K562 (cell line): ENCODE results near the gene TMEM107. TPM values are rescaled to one million over a fixed set of nuclear protein-coding genes. Genes with fewer than 3 reads are reported as not detected.

ENCODE experiments used
- BACH1 ChIP-seq: fragments of 200-800 bp; sonication (Bioruptor generic); IDR thresholded peaks from 2 replicates; pipeline ENCODE4 v1.6.1; 2016; ENCODE audit warnings: missing genetic modification characterization, missing compliant biosample characterization
- CBX5 ChIP-seq: IDR thresholded peaks from 2 replicates; pipeline ENCODE4 v1.6.1; 2014; ENCODE audit warnings: low read depth, borderline replicate concordance
- ESRRB ChIP-seq: fragments of 250-450 bp; sonication (Bioruptor Pico); IDR thresholded peaks from 2 replicates; pipeline ENCODE4 v1.5.0; 2020; ENCODE audit warnings: mild to moderate bottlenecking, moderate library complexity, borderline replicate concordance
- HDAC3 ChIP-seq: fragments of 450-650 bp; IDR thresholded peaks from 2 replicates; pipeline ENCODE4 v1.6.1; 2018; ENCODE audit warnings: borderline replicate concordance, mild to moderate bottlenecking, moderate library complexity; ENCODE audit not compliant: partially characterized antibody
- SMAD2 ChIP-seq: fragments of 150-350 bp; IDR thresholded peaks from 2 replicates; pipeline ENCODE4 v1.6.1; 2014; ENCODE audit warnings: low read depth, mild to moderate bottlenecking, low read length
- SMARCA4 ChIP-seq: fragments of 450-650 bp; IDR thresholded peaks from 2 replicates; pipeline ENCODE4 v1.6.1; 2016
- TRIM24 ChIP-seq, 2 experiments: fragments of 450-650 bp; IDR thresholded peaks; 2 replicates each; pipeline ENCODE4 v1.6.1; 2016
- ZNF212 ChIP-seq: fragments of 450-650 bp; formaldehyde crosslinking; IDR thresholded peaks from 2 replicates; pipeline ENCODE4 v1.4.0; 2020; ENCODE audit warnings: mild to moderate bottlenecking
- ZNF445 ChIP-seq: fragments of 250-450 bp; sonication (Bioruptor Pico); IDR thresholded peaks from 2 replicates; pipeline ENCODE4 v1.4.0; 2020; ENCODE audit warnings: low read depth, mild to moderate bottlenecking, moderate library complexity
- ZNF655 ChIP-seq: fragments of 250-450 bp; sonication (Bioruptor Pico); IDR thresholded peaks from 2 replicates; pipeline ENCODE4 v1.5.0; 2021
- ZNF696 ChIP-seq: fragments of 250-450 bp; sonication (Bioruptor Pico); conservative IDR thresholded peaks from 2 replicates; pipeline ENCODE4 v1.4.0; 2020; ENCODE audit warnings: mild to moderate bottlenecking, moderate library complexity
- ZNF699 ChIP-seq: fragments of 250-450 bp; sonication (Bioruptor Pico); IDR thresholded peaks from 2 replicates; pipeline ENCODE4 v1.8.0; 2021; ENCODE audit warnings: mild to moderate bottlenecking, moderate library complexity; ENCODE audit not compliant: insufficient replicate concordance
- polyA plus RNA-seq, 8 experiments: library from polyadenylated mRNA; depleted of rRNA in 4 of 8; stranded (reverse) in 5 of 8; unstranded in 3 of 8; fragments of >200 nt; fragmentation: Nextera tagmentation in 2 of 8; fragmentation: Illumina TruSeq in 1 of 8; extraction: Ambion mirVana in 2 of 8; extraction: Trizol in 1 of 8; gene quantifications; 2 replicates each; pipeline versions ENCODE4 v1.2.1 to v1.2.3, GENCODE V29; 2011 to 2014; ENCODE audit warnings: inconsistent platforms in 1 of 8, missing spikeins in 1 of 8
- total RNA-seq, 7 experiments: library from RNA; depleted of rRNA in 6 of 7; stranded (reverse); fragments of >200 nt in 6 of 7; fragmentation: Illumina TruSeq in 2 of 7; extraction: Trizol in 2 of 7; gene quantifications; 2 replicates each; pipeline versions ENCODE4 v1.2.1 to v1.2.3, GENCODE V29; 2011 to 2021; ENCODE audit warnings: low replicate concordance in 1 of 7
- TF ChIP-seq, protein P1 (sequence below), 2 experiments: fragments of 450-650 bp; formaldehyde crosslinking in 1 of 2; IDR thresholded peaks; 2 replicates each; pipeline versions ENCODE4 v1.4.0 to v1.6.1; 2014 to 2020; ENCODE audit warnings: mild to moderate bottlenecking in 2 of 2, borderline replicate concordance in 1 of 2, low read depth in 1 of 2
- TF ChIP-seq, protein P2 (sequence below): fragments of 250-450 bp; sonication (Bioruptor Pico); IDR thresholded peaks from 2 replicates; pipeline ENCODE4 v1.8.0; 2022; ENCODE audit warnings: inconsistent platforms

TMEM107 gene
- total and polyA plus RNA-seq, 9 of the 15 experiments (the other 6 are each of a cell fraction or from before 2014, with no cell fraction given), result 7.1 to 26.2 (median 16.9) TPM

DNA sequence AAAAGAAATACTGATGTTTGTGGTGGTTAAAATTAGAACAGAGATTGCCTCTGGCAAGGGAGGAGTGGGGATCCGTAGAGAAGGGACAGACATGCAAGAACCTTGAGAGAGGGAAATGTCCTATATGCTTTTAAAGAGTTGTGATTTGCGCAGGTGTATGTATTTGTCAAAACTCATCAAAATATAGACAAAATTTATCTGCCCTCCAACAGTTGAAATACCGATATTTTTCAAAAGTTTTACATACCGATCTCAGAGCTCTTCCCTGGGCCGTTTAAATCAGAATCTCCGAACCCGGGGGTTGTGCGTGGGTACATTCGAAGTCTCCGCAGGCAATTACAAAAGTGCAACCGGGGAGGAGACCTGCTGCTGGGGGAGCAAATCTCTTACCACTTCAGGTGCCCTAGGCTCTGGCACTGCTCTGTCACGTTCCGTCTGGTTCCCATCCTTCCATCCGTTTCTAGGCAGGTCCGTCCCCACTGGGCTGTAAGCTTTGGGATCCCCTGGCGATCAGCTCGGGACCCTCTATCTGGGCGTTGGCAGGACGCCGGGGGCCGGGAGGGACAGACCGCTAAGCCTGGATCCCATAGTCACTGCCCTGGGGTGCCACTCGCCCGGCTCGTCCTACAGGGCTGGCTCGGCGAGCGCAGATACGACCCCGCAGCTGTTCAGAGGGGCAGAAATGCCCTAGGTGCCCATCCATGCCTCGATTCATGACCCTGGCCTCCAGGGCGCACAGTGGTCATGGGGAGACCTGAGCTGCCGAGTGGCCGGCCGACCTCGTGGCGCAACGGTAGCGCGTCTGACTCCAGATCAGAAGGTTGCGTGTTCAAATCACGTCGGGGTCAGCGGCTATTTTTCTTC lies 9.6 kb upstream of the TMEM107 start (continued):
- TF ChIP-seq, protein P1, sequence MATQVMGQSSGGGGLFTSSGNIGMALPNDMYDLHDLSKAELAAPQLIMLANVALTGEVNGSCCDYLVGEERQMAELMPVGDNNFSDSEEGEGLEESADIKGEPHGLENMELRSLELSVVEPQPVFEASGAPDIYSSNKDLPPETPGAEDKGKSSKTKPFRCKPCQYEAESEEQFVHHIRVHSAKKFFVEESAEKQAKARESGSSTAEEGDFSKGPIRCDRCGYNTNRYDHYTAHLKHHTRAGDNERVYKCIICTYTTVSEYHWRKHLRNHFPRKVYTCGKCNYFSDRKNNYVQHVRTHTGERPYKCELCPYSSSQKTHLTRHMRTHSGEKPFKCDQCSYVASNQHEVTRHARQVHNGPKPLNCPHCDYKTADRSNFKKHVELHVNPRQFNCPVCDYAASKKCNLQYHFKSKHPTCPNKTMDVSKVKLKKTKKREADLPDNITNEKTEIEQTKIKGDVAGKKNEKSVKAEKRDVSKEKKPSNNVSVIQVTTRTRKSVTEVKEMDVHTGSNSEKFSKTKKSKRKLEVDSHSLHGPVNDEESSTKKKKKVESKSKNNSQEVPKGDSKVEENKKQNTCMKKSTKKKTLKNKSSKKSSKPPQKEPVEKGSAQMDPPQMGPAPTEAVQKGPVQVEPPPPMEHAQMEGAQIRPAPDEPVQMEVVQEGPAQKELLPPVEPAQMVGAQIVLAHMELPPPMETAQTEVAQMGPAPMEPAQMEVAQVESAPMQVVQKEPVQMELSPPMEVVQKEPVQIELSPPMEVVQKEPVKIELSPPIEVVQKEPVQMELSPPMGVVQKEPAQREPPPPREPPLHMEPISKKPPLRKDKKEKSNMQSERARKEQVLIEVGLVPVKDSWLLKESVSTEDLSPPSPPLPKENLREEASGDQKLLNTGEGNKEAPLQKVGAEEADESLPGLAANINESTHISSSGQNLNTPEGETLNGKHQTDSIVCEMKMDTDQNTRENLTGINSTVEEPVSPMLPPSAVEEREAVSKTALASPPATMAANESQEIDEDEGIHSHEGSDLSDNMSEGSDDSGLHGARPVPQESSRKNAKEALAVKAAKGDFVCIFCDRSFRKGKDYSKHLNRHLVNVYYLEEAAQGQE (IDR thresholded peaks at IDR 0.05; ENCODE audit: borderline replicate concordance), result no peak
- TF ChIP-seq, protein P1 (CRISPR knock-in tag; IDR thresholded peaks at IDR 0.05; ENCODE audit: low read depth), result no peak
- TF ChIP-seq ZNF445 (CRISPR knock-in tag), result no peak
- TF ChIP-seq BACH1, result no peak
- no peak for TF ChIP-seq TRIM24 (IDR thresholded peaks at IDR 0.05)
- TF ChIP-seq ZNF699 (CRISPR knock-in tag), result no peak
- no peak for TF ChIP-seq SMAD2
- TF ChIP-seq ZNF655, result no peak
- no peak for TF ChIP-seq ZNF212 (CRISPR knock-in tag)
- no peak for TF ChIP-seq SMARCA4
- TF ChIP-seq, protein P2, sequence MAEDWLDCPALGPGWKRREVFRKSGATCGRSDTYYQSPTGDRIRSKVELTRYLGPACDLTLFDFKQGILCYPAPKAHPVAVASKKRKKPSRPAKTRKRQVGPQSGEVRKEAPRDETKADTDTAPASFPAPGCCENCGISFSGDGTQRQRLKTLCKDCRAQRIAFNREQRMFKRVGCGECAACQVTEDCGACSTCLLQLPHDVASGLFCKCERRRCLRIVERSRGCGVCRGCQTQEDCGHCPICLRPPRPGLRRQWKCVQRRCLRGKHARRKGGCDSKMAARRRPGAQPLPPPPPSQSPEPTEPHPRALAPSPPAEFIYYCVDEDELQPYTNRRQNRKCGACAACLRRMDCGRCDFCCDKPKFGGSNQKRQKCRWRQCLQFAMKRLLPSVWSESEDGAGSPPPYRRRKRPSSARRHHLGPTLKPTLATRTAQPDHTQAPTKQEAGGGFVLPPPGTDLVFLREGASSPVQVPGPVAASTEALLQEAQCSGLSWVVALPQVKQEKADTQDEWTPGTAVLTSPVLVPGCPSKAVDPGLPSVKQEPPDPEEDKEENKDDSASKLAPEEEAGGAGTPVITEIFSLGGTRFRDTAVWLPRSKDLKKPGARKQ (CRISPR knock-in tag), result no peak
- no peak for TF ChIP-seq ESRRB
- TF ChIP-seq CBX5, result no peak
- TF ChIP-seq ZNF696 (CRISPR knock-in tag), result no peak
- no peak for TF ChIP-seq HDAC3
